HepG2 (cell line): ENCODE measurements around the gene EPB41L4A. TPM values are rescaled to one million over a fixed set of nuclear protein-coding genes. Genes with fewer than 3 reads are reported as not detected.

Experiments used
- ATAC-seq: fragments of 200-7000 bp; cut with Tn5 transposase; 3 replicates; pipeline ENCODE4 v1.9.1; 2020; ENCODE audit warnings: mild to moderate bottlenecking, moderate library complexity
- BruUV-seq: library from RNA; stranded (reverse); fragments of 400-500 nt; replicated peaks from 2 replicates; lab custom pipeline; 2021; lab: Mats Ljungman, UMichigan
- CTCF ChIA-PET: fragments of 300-600 bp; formaldehyde crosslinking; extraction: SDS; loops from one replicate; lab custom pipeline; 2021; ENCODE audit warnings: low total read pairs, inconsistent platforms, low intra/inter-chr PET ratio; lab: Yijun Ruan, JAX
- POLR2A ChIA-PET: fragments of 350-600 bp; sonication (Branson Sonifier 250); formaldehyde crosslinking; loops from one replicate; lab custom pipeline; 2020; ENCODE audit warnings: antibody characterized with exemption, inconsistent platforms; lab: Yijun Ruan, JAX
- DNase-seq: peaks from one replicate; pipeline ENCODE4 v3.0.0-alpha.2; 2015; ENCODE audit warnings: low spot score
- FAIRE-seq: peaks from 3 replicates; lab custom pipeline; 2011; peaks lifted over from hg19 to GRCh38; lab: Jason Lieb, UNC
- H2AFZ ChIP-seq: one replicate; pipeline ENCODE4 v1.6.1; 2011; ENCODE audit warnings: low read length, inconsistent platforms
- H3K27ac ChIP-seq: fragments of 300-600 bp; 3 replicates; pipeline ENCODE4 v1.8.0; 2011; ENCODE audit warnings: mixed run types, mild to moderate bottlenecking, mixed read lengths, low read length, inconsistent platforms; ENCODE audit not compliant: insufficient read depth; ENCODE audit errors: extremely low read length
- H3K27me3 ChIP-seq, 2 experiments: fragments of 200-600 bp in 1 of 2; 2 replicates in 1 of 2; 3 replicates in 1 of 2; pipeline versions ENCODE4 v1.6.0 to v1.8.0; 2011; ENCODE audit warnings: low read length in 2 of 2, mild to moderate bottlenecking in 2 of 2, moderate library complexity in 2 of 2, inconsistent platforms in 1 of 2; ENCODE audit not compliant: insufficient read depth in 2 of 2, control insufficient read depth in 1 of 2
- H3K36me3 ChIP-seq, 2 experiments: fragments of 200-600 bp in 1 of 2; replicated peaks in 1 of 2; 2 replicates in 1 of 2; 3 replicates in 1 of 2; pipeline versions ENCODE4 v1.5.1 to v1.8.0; 2011; ENCODE audit warnings: low read length in 2 of 2, inconsistent platforms in 1 of 2; ENCODE audit not compliant: insufficient read depth in 2 of 2, control insufficient read depth in 1 of 2
- H3K4me1 ChIP-seq: 2 replicates; pipeline ENCODE4 v1.5.1; 2012; ENCODE audit warnings: low read length, inconsistent platforms; ENCODE audit not compliant: insufficient read depth
- H3K4me2 ChIP-seq: 2 replicates; pipeline ENCODE4 v1.6.0; 2011; ENCODE audit warnings: low read depth, low read length, inconsistent platforms
- H3K4me3 ChIP-seq, 3 experiments: fragments of 200-600 bp in 1 of 3; sonication (generic), shearing (Covaris generic) in 1 of 3; replicated peaks in 1 of 3; 2 replicates each; pipeline ENCODE4 v1.5.1; 2011 to 2016; ENCODE audit warnings: low read length in 3 of 3, inconsistent platforms in 2 of 3, low read depth in 2 of 3, mild to moderate bottlenecking in 2 of 3, control low read depth in 1 of 3, mixed read lengths in 1 of 3; ENCODE audit not compliant: insufficient read depth in 1 of 3
- H3K79me2 ChIP-seq: one replicate; pipeline ENCODE4 v1.6.1; 2011; ENCODE audit warnings: low read length, inconsistent platforms; ENCODE audit not compliant: insufficient read depth
- H3K9ac ChIP-seq: 2 replicates; pipeline ENCODE4 v1.6.0; 2011; ENCODE audit warnings: mild to moderate bottlenecking, low read depth, low read length, inconsistent platforms; ENCODE audit not compliant: insufficient read depth
- H3K9me3 ChIP-seq: 2 replicates; pipeline ENCODE4 v1.5.1; 2012; ENCODE audit warnings: mild to moderate bottlenecking, low read length
- H4K20me1 ChIP-seq: 2 replicates; pipeline ENCODE4 v1.6.0; 2011; ENCODE audit warnings: inconsistent platforms, mild to moderate bottlenecking, low read length, moderate library complexity; ENCODE audit not compliant: insufficient read depth
- CBFB ChIP-seq: sonication (generic); formaldehyde crosslinking; IDR thresholded peaks from 2 replicates; pipeline ENCODE4 v1.4.0; 2020; ENCODE audit warnings: missing genetic modification reagents
- HNF4G ChIP-seq, 2 experiments: sonication (generic) in 1 of 2; formaldehyde crosslinking in 1 of 2; IDR thresholded peaks; 2 replicates each; pipeline versions ENCODE4 v1.4.0 to v1.6.1; 2011 to 2020; ENCODE audit warnings: borderline replicate concordance in 2 of 2, low read depth in 2 of 2, mild to moderate bottlenecking in 2 of 2, low read length in 1 of 2, missing genetic modification reagents in 1 of 2, moderate library complexity in 1 of 2
- IKZF4 ChIP-seq: sonication (generic); formaldehyde crosslinking; IDR thresholded peaks from 2 replicates; pipeline ENCODE4 v1.5.1; 2020; ENCODE audit warnings: borderline replicate concordance, mild to moderate bottlenecking, low read depth, missing genetic modification reagents; ENCODE audit errors: not compliant biosample characterization
- SATB2 ChIP-seq: sonication (generic); formaldehyde crosslinking; IDR thresholded peaks from 2 replicates; pipeline ENCODE4 v1.5.0; 2020; ENCODE audit warnings: missing genetic modification reagents
- SPEN ChIP-seq: sonication (generic); formaldehyde crosslinking; IDR thresholded peaks from 2 replicates; pipeline ENCODE4 v1.5.1; 2020; ENCODE audit warnings: low read depth, mild to moderate bottlenecking, missing genetic modification reagents
- ZNF75D ChIP-seq: sonication (generic); formaldehyde crosslinking; IDR thresholded peaks from 2 replicates; pipeline ENCODE4 v1.8.1; 2023; ENCODE audit warnings: missing genetic modification reagents, mild to moderate bottlenecking, borderline replicate concordance
- ZNF792 ChIP-seq: IDR thresholded peaks from 2 replicates; pipeline ENCODE4 v1.6.1; 2016
- WGBS: methylation state at CpG from one replicate; pipeline ENCODE4 v1.1.6; 2017; ENCODE audit warnings: low lambda C conversion rate; 5-methylcytosine and 5-hydroxymethylcytosine counted together
- in situ Hi-C: cut with HindIII; loops from 2 replicates; pipeline ENCODE4 v1.10.0; 2017; ENCODE audit warnings: low pct_unique_long_range_greater_than_20kb; ENCODE audit not compliant: extremely low pct_ligation_motif_present
- intact Hi-C: fragments of 100-400 bp; cut with micrococcal nuclease; formaldehyde crosslinking; loops from one replicate; pipeline ENCODE4 v1.10.0; 2022; ENCODE audit not compliant: unreplicated experiment
- polyA plus RNA-seq, 8 experiments: library from polyadenylated mRNA; depleted of rRNA in 3 of 8; stranded (reverse) in 7 of 8; unstranded in 1 of 8; fragments of >200 nt; fragmentation: Illumina TruSeq in 4 of 8; extraction: Trizol in 4 of 8; gene quantifications; 2 replicates each; pipeline versions ENCODE4 v1.2.1 to v1.2.3, GENCODE V29; 2011 to 2016; ENCODE audit warnings: low read depth in 4 of 8, missing spikeins in 1 of 8, mixed read lengths in 1 of 8; ENCODE audit not compliant: insufficient read depth in 1 of 8
- total RNA-seq, 5 experiments: library from RNA; depleted of rRNA; stranded (reverse); fragments of >200 nt; fragmentation: Illumina TruSeq; extraction: Trizol; gene quantifications; 2 replicates each; pipeline ENCODE4 v1.2.3, GENCODE V29; 2016; ENCODE audit warnings: low read depth in 1 of 5
- TF ChIP-seq, protein P1 (sequence below): sonication (generic); formaldehyde crosslinking; IDR thresholded peaks from 2 replicates; pipeline ENCODE4 v1.8.1; 2023; ENCODE audit warnings: missing genetic modification reagents, inconsistent platforms, borderline replicate concordance
- TF ChIP-seq, protein P2 (sequence below): IDR thresholded peaks from 2 replicates; pipeline ENCODE4 v1.6.1; 2016; ENCODE audit warnings: missing compliant biosample characterization, missing genetic modification reagents, borderline replicate concordance
- TF ChIP-seq, protein P3 (sequence below): IDR thresholded peaks from 2 replicates; pipeline ENCODE4 v1.6.1; 2016
- TF ChIP-seq, protein P4 (sequence below): sonication (generic); formaldehyde crosslinking; IDR thresholded peaks from 2 replicates; pipeline ENCODE4 v1.8.0; 2022; ENCODE audit warnings: mild to moderate bottlenecking, missing genetic modification reagents; ENCODE audit not compliant: insufficient replicate concordance
- TF ChIP-seq, protein P5 (sequence below): sonication (generic); formaldehyde crosslinking; IDR thresholded peaks from 2 replicates; pipeline ENCODE4 v1.5.1; 2020; ENCODE audit warnings: mild to moderate bottlenecking, missing genetic modification reagents, borderline replicate concordance

Gene EPB41L4A
- total and polyA plus RNA-seq, 2 of the 13 experiments (the other 11 are each of a cell fraction or from before 2014, with no cell fraction given) = 0.07 TPM; not detected in 1

DNA sequence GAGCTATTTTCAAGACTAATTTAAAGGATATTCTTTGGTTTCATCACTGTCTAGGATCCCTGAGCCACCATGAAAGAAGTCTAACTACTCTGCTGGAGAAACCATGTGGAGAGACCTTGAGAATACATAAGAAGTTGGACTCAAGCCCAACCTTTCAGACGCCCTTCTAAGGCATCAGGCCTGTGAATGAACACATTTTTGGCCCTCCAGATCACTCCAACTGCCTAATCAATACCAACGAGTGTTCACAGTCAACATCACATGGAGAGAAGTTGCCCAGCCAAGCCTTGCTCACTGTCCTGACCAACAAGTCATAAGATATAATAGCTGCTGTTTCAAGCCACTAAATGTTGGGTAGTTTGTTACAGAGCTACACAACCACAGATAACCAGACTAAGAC, 100.7 kb downstream of the EPB41L4A start (continued):
- no peak for TF ChIP-seq SPEN (CRISPR knock-in tag)
- TF ChIP-seq IKZF4 (CRISPR knock-in tag) = no peak

DNA sequence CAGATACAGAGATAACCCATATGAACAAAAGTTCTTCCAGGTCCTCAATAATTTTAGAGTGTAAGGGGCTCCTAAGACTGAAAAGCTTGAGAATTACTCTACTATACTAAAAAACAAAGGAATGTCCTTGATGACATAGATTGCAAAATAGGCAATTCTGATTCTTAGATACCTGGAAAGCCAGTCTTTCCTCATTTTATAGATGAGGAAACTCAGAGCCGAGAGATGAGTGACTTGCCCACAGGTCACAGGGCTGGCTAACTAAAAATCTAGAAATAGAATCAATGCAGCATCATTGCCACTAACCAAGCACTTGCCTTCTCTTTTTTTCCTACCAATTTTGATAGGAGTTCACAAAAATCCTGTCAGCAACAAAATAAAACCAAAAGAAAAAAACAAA, 101.2 kb downstream of the EPB41L4A start:
- no peak for ATAC-seq
- Histone ChIP-seq H3K36me3 (no peaks in the 10 kb centered on the region), H3K9me3 (no peaks in the 10 kb centered on the region), H3K79me2 (no peaks in the 10 kb centered on the region), H4K20me1 (no peaks in the 10 kb centered on the region), H2AFZ (no peak overlapping the region), H3K27me3 (no peaks in the 10 kb centered on the region), H3K9ac (no peak overlapping the region), H3K27ac (no peak overlapping the region), H3K4me2 (no peak overlapping the region), H3K4me1 (no peaks in the 10 kb centered on the region), H3K4me3 (no peak overlapping the region)
- intact Hi-C loops (no loop called here), in situ Hi-C loops (no loop called here)
- ChIA-PET POLR2A (no interaction called here), CTCF (no interaction called here)
- 4% methylated on average over 1 of the region's 1 CpG for WGBS
- no TSS peak for BruUV-seq
- no peak for FAIRE-seq
- DNase-seq = no peak
- TF ChIP-seq, protein P1, sequence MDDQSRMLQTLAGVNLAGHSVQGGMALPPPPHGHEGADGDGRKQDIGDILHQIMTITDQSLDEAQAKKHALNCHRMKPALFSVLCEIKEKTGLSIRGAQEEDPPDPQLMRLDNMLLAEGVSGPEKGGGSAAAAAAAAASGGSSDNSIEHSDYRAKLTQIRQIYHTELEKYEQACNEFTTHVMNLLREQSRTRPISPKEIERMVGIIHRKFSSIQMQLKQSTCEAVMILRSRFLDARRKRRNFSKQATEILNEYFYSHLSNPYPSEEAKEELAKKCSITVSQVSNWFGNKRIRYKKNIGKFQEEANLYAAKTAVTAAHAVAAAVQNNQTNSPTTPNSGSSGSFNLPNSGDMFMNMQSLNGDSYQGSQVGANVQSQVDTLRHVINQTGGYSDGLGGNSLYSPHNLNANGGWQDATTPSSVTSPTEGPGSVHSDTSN (CRISPR knock-in tag) = no peak
- TF ChIP-seq, protein P2, sequence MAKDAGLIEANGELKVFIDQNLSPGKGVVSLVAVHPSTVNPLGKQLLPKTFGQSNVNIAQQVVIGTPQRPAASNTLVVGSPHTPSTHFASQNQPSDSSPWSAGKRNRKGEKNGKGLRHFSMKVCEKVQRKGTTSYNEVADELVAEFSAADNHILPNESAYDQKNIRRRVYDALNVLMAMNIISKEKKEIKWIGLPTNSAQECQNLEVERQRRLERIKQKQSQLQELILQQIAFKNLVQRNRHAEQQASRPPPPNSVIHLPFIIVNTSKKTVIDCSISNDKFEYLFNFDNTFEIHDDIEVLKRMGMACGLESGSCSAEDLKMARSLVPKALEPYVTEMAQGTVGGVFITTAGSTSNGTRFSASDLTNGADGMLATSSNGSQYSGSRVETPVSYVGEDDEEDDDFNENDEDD = no peak
- TF ChIP-seq HNF4G (IDR thresholded peaks at IDR 0.05; ENCODE audit: borderline replicate concordance, low read depth, low read length) (no peak), HNF4G (CRISPR knock-in tag; IDR thresholded peaks at IDR 0.05; ENCODE audit: borderline replicate concordance, low read depth) (no peak), SATB2 (CRISPR knock-in tag) (no peak), CBFB (no peak), ZNF75D (CRISPR knock-in tag) (no peak), ZNF792 (CRISPR knock-in tag) (no peak)
- TF ChIP-seq, protein P3, sequence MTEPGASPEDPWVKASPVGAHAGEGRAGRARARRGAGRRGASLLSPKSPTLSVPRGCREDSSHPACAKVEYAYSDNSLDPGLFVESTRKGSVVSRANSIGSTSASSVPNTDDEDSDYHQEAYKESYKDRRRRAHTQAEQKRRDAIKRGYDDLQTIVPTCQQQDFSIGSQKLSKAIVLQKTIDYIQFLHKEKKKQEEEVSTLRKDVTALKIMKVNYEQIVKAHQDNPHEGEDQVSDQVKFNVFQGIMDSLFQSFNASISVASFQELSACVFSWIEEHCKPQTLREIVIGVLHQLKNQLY (CRISPR knock-in tag) = no peak
- TF ChIP-seq, protein P4, sequence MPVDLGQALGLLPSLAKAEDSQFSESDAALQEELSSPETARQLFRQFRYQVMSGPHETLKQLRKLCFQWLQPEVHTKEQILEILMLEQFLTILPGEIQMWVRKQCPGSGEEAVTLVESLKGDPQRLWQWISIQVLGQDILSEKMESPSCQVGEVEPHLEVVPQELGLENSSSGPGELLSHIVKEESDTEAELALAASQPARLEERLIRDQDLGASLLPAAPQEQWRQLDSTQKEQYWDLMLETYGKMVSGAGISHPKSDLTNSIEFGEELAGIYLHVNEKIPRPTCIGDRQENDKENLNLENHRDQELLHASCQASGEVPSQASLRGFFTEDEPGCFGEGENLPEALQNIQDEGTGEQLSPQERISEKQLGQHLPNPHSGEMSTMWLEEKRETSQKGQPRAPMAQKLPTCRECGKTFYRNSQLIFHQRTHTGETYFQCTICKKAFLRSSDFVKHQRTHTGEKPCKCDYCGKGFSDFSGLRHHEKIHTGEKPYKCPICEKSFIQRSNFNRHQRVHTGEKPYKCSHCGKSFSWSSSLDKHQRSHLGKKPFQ (CRISPR knock-in tag) = no peak
- TF ChIP-seq, protein P5, sequence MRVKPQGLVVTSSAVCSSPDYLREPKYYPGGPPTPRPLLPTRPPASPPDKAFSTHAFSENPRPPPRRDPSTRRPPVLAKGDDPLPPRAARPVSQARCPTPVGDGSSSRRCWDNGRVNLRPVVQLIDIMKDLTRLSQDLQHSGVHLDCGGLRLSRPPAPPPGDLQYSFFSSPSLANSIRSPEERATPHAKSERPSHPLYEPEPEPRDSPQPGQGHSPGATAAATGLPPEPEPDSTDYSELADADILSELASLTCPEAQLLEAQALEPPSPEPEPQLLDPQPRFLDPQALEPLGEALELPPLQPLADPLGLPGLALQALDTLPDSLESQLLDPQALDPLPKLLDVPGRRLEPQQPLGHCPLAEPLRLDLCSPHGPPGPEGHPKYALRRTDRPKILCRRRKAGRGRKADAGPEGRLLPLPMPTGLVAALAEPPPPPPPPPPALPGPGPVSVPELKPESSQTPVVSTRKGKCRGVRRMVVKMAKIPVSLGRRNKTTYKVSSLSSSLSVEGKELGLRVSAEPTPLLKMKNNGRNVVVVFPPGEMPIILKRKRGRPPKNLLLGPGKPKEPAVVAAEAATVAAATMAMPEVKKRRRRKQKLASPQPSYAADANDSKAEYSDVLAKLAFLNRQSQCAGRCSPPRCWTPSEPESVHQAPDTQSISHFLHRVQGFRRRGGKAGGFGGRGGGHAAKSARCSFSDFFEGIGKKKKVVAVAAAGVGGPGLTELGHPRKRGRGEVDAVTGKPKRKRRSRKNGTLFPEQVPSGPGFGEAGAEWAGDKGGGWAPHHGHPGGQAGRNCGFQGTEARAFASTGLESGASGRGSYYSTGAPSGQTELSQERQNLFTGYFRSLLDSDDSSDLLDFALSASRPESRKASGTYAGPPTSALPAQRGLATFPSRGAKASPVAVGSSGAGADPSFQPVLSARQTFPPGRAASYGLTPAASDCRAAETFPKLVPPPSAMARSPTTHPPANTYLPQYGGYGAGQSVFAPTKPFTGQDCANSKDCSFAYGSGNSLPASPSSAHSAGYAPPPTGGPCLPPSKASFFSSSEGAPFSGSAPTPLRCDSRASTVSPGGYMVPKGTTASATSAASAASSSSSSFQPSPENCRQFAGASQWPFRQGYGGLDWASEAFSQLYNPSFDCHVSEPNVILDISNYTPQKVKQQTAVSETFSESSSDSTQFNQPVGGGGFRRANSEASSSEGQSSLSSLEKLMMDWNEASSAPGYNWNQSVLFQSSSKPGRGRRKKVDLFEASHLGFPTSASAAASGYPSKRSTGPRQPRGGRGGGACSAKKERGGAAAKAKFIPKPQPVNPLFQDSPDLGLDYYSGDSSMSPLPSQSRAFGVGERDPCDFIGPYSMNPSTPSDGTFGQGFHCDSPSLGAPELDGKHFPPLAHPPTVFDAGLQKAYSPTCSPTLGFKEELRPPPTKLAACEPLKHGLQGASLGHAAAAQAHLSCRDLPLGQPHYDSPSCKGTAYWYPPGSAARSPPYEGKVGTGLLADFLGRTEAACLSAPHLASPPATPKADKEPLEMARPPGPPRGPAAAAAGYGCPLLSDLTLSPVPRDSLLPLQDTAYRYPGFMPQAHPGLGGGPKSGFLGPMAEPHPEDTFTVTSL (CRISPR knock-in tag) = no peak
